Progenitor cell of endocrine pancreas (in vitro differentiated cells): ENCODE results near the gene GTF2A1. TPM values are rescaled to one million over a fixed set of nuclear protein-coding genes. Genes with fewer than 3 reads are reported as not detected.

ENCODE experiments used
- DNase-seq: peaks from one replicate; pipeline ENCODE4 v3.0.0; 2021; ENCODE audit warnings: low spot score; ENCODE audit not compliant: unreplicated experiment
- H3K27ac Mint-ChIP-seq: 2 replicates; pipeline ENCODE4 v1.8.0; 2021; ENCODE audit warnings: mild to moderate bottlenecking, moderate library complexity, mixed read lengths
- H3K27me3 Mint-ChIP-seq: 2 replicates; pipeline ENCODE4 v1.8.0; 2021; ENCODE audit warnings: mixed read lengths
- H3K36me3 Mint-ChIP-seq: 2 replicates; pipeline ENCODE4 v1.8.0; 2022; ENCODE audit warnings: mixed read lengths; ENCODE audit not compliant: insufficient read depth
- H3K4me1 Mint-ChIP-seq: 2 replicates; pipeline ENCODE4 v1.8.0; 2021; ENCODE audit warnings: low read depth, mixed read lengths
- H3K4me3 Mint-ChIP-seq: 2 replicates; pipeline ENCODE4 v1.8.0; 2021; ENCODE audit warnings: low read depth, mild to moderate bottlenecking, moderate library complexity, mixed read lengths
- H3K9me3 Mint-ChIP-seq: 2 replicates; pipeline ENCODE4 v1.8.0; 2021; ENCODE audit warnings: low read depth, mixed read lengths
- CTCF ChIP-seq: fragments of 200-600 bp; sonication (generic); IDR thresholded peaks from one replicate; pipeline ENCODE4 v1.5.0; 2021; ENCODE audit warnings: antibody characterized with exemption, mild to moderate bottlenecking; ENCODE audit not compliant: unreplicated experiment
- total RNA-seq: library from RNA; stranded (reverse); gene quantifications from 2 replicates; pipeline ENCODE4 v1.2.1, GENCODE V29; 2021

The GTF2A1 gene
- total RNA-seq, 1 donor from 2014 or later: 33.4 TPM

GRCh38 chr14:81193924-81194633 lies 26.7 kb downstream of the GTF2A1 start:
- no peak for TF ChIP-seq CTCF
- Mint-ChIP-seq H3K27me3 (no peaks in the 10 kb centered on the region), H3K27ac (peak overlapping the region; percentile 7), H3K4me1 (peaks cover 2% of the 10 kb centered on the region), H3K36me3 (peaks cover 27% of the 10 kb centered on the region), H3K9me3 (no peaks in the 10 kb centered on the region), H3K4me3 (no peak overlapping the region)
- DNase-seq: no peak

- Mint-ChIP-seq H3K4me1 (peaks cover 2% of the 10 kb centered on the region), H3K9me3 (no peaks in the 10 kb centered on the region), H3K27me3 (no peaks in the 10 kb centered on the region), H3K4me3 (no peak overlapping the region), H3K27ac (no peak overlapping the region), H3K36me3 (peaks cover 33% of the 10 kb centered on the region)
- no peak for DNase-seq
- no peak for TF ChIP-seq CTCF
Measured at GRCh38 chr14:81192594-81192993, 28.2 kb downstream of the GTF2A1 start.

- Mint-ChIP-seq H3K4me1 (peaks cover 3% of the 10 kb centered on the region), H3K27me3 (no peaks in the 10 kb centered on the region), H3K9me3 (no peaks in the 10 kb centered on the region), H3K4me3 (no peak overlapping the region), H3K27ac (no peak overlapping the region), H3K36me3 (peaks cover 23% of the 10 kb centered on the region)
- no peak for DNase-seq
- TF ChIP-seq CTCF: no peak
Measured at GRCh38 chr14:81187832-81188522, 32.8 kb downstream of the GTF2A1 start.

- no peak for DNase-seq
- Mint-ChIP-seq H3K27me3 (no peaks in the 10 kb centered on the region), H3K4me1 (peaks cover 7% of the 10 kb centered on the region), H3K9me3 (no peaks in the 10 kb centered on the region), H3K4me3 (no peak overlapping the region), H3K36me3 (peaks cover 10% of the 10 kb centered on the region), H3K27ac (no peak overlapping the region)
- TF ChIP-seq CTCF: no peak
Measured at GRCh38 chr14:81179631-81180030, 41.1 kb downstream of the GTF2A1 start.

GRCh38 chr14:81178063-81178462 lies 42.7 kb downstream of the GTF2A1 start:
- DNase-seq: no peak
- Mint-ChIP-seq H3K4me1 (peaks cover 7% of the 10 kb centered on the region), H3K36me3 (peaks cover 9% of the 10 kb centered on the region), H3K9me3 (no peaks in the 10 kb centered on the region), H3K27me3 (no peaks in the 10 kb centered on the region), H3K27ac (no peak overlapping the region), H3K4me3 (no peak overlapping the region)
- no peak for TF ChIP-seq CTCF
